Measurements from ENCODE around the gene COL4A3.

The COL4A3 gene

DNA sequence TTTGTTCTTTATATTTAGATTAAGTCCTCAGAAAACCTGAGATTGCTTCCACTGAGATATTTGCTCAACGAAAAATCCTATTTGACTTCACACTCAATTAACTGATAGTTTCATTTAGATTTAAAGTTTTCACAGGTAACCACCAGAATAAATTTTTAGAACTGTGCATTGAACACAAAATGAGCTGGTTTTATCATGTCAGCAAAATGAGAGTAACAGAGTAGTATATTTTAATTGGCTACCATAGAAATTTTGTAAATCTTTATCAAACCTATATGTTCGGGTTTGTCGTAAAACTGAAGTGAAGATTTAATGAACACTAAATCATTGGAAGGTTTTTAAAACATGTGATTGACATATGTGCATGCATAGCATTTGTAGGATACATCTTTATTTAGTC, 127.9 kb downstream of the COL4A3 start:
- TF ChIP-seq SIN3A (IDR thresholded peaks at IDR 0.05; ENCODE audit: borderline replicate concordance, insufficient read depth, low read length): no peak

DNA sequence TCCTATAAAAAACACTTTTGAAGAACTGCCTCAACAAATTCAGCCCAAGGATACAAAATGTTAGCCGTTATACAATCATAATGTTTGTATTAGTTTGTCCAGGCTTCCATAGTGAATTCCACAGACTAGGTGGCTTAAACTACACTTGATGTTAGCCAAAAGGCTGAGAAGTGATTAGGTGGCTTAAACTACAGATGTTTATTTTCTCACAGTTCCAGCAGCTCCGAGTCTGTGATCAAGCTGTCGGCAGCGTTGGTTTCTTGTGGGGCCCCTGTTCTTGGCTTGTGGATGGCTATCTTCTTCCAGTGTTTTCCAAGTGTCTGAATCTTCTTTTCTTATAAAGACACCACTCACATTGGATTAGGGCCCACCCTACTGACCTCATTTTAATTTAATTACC, 129.1 kb downstream of the COL4A3 start:
- TF ChIP-seq, protein P1, sequence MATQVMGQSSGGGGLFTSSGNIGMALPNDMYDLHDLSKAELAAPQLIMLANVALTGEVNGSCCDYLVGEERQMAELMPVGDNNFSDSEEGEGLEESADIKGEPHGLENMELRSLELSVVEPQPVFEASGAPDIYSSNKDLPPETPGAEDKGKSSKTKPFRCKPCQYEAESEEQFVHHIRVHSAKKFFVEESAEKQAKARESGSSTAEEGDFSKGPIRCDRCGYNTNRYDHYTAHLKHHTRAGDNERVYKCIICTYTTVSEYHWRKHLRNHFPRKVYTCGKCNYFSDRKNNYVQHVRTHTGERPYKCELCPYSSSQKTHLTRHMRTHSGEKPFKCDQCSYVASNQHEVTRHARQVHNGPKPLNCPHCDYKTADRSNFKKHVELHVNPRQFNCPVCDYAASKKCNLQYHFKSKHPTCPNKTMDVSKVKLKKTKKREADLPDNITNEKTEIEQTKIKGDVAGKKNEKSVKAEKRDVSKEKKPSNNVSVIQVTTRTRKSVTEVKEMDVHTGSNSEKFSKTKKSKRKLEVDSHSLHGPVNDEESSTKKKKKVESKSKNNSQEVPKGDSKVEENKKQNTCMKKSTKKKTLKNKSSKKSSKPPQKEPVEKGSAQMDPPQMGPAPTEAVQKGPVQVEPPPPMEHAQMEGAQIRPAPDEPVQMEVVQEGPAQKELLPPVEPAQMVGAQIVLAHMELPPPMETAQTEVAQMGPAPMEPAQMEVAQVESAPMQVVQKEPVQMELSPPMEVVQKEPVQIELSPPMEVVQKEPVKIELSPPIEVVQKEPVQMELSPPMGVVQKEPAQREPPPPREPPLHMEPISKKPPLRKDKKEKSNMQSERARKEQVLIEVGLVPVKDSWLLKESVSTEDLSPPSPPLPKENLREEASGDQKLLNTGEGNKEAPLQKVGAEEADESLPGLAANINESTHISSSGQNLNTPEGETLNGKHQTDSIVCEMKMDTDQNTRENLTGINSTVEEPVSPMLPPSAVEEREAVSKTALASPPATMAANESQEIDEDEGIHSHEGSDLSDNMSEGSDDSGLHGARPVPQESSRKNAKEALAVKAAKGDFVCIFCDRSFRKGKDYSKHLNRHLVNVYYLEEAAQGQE (IDR thresholded peaks at IDR 0.05; ENCODE audit: insufficient read depth in 1 of 2, low read depth in 2 of 2, low read length in 2 of 2): no peak
- TF ChIP-seq SIN3A (IDR thresholded peaks at IDR 0.05; ENCODE audit: borderline replicate concordance, insufficient read depth, low read length) (no peak), FOXP2 (optimal IDR thresholded peaks at IDR 0.05; ENCODE audit: borderline replicate concordance, extremely low read depth, extremely low read length, insufficient read depth) (no peak), POLR2AphosphoS5 (IDR thresholded peaks at IDR 0.05; ENCODE audit: low read depth, low read length) (no peak), TAF1 (IDR thresholded peaks at IDR 0.05; ENCODE audit: borderline replicate concordance, insufficient read depth, low read length) (no peak)

DNA sequence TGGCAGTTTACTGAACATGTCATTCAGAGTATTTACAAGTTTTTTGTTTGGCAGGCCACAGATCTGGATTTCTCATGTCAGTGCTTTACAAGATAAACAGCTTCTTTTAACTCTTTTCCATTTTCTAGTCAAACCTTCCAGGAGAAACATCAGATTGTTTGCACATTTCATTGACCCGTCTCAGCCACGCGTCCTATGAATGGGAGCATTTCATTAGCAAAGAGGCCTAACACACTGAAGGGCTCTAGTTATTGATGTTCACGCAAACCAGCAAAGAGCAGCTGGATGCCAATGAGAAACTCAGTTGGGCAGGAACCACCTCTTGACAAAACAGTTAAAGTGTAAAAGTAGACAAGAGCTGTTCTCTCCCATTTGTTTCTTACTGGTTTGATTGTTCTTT, 131.4 kb downstream of the COL4A3 start:
- TF ChIP-seq TAF1 (IDR thresholded peaks at IDR 0.05; ENCODE audit: borderline replicate concordance, insufficient read depth, low read length): no peak
- no peak for TF ChIP-seq SIN3A (IDR thresholded peaks at IDR 0.05; ENCODE audit: borderline replicate concordance, insufficient read depth, low read length)
- TF ChIP-seq, protein P1 (IDR thresholded peaks at IDR 0.05; ENCODE audit: insufficient read depth in 1 of 2, low read depth in 2 of 2, low read length in 2 of 2): no peak
- TF ChIP-seq POLR2AphosphoS5 (IDR thresholded peaks at IDR 0.05; ENCODE audit: low read depth, low read length): no peak
- TF ChIP-seq FOXP2 (optimal IDR thresholded peaks at IDR 0.05; ENCODE audit: borderline replicate concordance, extremely low read depth, extremely low read length, insufficient read depth): no peak

DNA sequence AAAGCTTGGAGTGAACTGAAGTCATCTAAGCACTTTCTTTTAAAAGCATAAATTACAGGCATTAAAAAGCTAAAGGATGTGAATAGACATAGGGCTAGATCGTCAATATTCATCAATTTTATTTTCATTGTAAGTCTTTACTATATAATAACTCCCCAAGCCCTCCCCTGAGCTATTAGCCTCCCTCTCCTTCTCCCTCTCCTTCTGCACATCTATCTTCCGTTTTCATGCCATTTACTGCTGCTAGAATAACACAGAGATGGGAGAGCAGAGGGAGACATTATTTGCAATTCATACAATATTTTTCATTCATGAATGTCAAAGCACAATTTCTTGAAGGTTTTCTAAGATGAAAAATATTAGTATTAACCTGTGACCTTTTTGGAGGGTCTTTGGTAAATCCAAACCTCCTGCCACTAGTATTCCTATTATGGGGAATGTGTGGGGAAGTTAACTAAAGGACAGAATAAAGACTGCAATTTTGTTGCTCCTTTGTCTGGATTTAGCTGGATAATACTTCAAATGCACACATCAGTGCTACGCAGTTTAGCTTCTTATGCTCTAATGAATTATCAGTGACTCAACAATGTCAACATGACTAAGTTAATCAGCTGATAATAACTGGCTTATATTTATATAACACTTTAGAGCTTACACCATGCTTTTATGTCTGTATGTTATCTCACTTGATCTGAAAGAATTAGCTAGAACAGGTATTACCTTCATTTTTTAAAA, 132.4 kb downstream of the COL4A3 start:
- TF ChIP-seq, protein P1 (IDR thresholded peaks at IDR 0.05; ENCODE audit: insufficient read depth in 1 of 2, low read depth in 2 of 2, low read length in 2 of 2): no peak
- no peak for TF ChIP-seq POLR2AphosphoS5 (IDR thresholded peaks at IDR 0.05; ENCODE audit: low read depth, low read length)
- no peak for TF ChIP-seq FOXP2 (optimal IDR thresholded peaks at IDR 0.05; ENCODE audit: borderline replicate concordance, extremely low read depth, extremely low read length, insufficient read depth)
- TF ChIP-seq SIN3A (IDR thresholded peaks at IDR 0.05; ENCODE audit: borderline replicate concordance, insufficient read depth, low read length): no peak
- TF ChIP-seq TAF1 (IDR thresholded peaks at IDR 0.05; ENCODE audit: borderline replicate concordance, insufficient read depth, low read length): no peak

DNA sequence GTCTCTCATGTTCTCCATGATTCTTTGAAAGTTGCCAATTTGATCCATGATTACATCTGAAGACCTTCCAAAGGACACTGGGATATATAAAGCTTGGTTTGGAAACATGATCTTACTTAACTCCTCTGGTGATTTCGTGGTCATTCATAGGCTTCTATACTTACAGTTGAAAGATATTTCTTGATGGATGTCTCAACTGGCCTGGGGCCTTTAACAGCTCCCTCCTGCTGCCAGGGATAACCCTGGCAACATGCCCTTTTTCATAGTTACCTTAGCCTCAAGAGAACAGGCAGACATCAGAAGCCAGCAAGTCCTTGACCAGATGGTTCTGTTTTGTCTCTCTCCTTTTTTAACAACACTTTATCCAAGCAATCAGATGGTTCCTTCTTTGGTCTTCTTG, 137.1 kb downstream of the COL4A3 start:
- TF ChIP-seq POLR2AphosphoS5 (IDR thresholded peaks at IDR 0.05; ENCODE audit: low read depth, low read length): no peak
- no peak for TF ChIP-seq SIN3A (IDR thresholded peaks at IDR 0.05; ENCODE audit: borderline replicate concordance, insufficient read depth, low read length)
- no peak for TF ChIP-seq TAF1 (IDR thresholded peaks at IDR 0.05; ENCODE audit: borderline replicate concordance, insufficient read depth, low read length)
- no peak for TF ChIP-seq FOXP2 (optimal IDR thresholded peaks at IDR 0.05; ENCODE audit: borderline replicate concordance, extremely low read depth, extremely low read length, insufficient read depth)
- TF ChIP-seq, protein P1 (IDR thresholded peaks at IDR 0.05; ENCODE audit: insufficient read depth in 1 of 2, low read depth in 2 of 2, low read length in 2 of 2): no peak

Measured in PFSK-1 (cell line).